ENCODE data around the gene WDPCP.
"Not testable (repeated sequence)": the region's sequence is repeated elsewhere in the genome, so short reads cannot be mapped to it uniquely, and the experiment has no call there.

WDPCP gene

GRCh38 chr2:63613391-63613901 is 25.2 kb upstream of the WDPCP start:
- no peaks in the 10 kb centered on the region for H3K27me3 ChIP-seq (ENCODE audit: control insufficient read depth in 1 of 2, insufficient read depth in 2 of 2, low read length in 2 of 2)
- H3K9me3 ChIP-seq (ENCODE audit: low read length) = no peaks in the 10 kb centered on the region
- H3K4me1 ChIP-seq (ENCODE audit: insufficient read depth, low read length) = no peaks in the 10 kb centered on the region
- H3K9ac ChIP-seq (ENCODE audit: low read length) = no peak overlapping the region
- no peak overlapping the region for H3K27ac ChIP-seq (ENCODE audit: low read depth, low read length)
- no peaks in the 10 kb centered on the region for H3K36me3 ChIP-seq (ENCODE audit: insufficient read depth, low read length)
- no peak overlapping the region for H3K4me3 ChIP-seq (ENCODE audit: low read depth in 1 of 2, low read length in 2 of 2)

- no peak overlapping the region for H3K27ac ChIP-seq (ENCODE audit: low read depth, low read length)
- H3K9me3 ChIP-seq (ENCODE audit: low read length) = no peaks in the 10 kb centered on the region
- H3K36me3 ChIP-seq (ENCODE audit: insufficient read depth, low read length) = peaks cover 17% of the 10 kb centered on the region
- no peak overlapping the region for H3K9ac ChIP-seq (ENCODE audit: low read length)
- H3K4me3 ChIP-seq (ENCODE audit: low read depth in 1 of 2, low read length in 2 of 2) = no peak overlapping the region
- H3K27me3 ChIP-seq (ENCODE audit: control insufficient read depth in 1 of 2, insufficient read depth in 2 of 2, low read length in 2 of 2) = no peaks in the 10 kb centered on the region
- H3K4me1 ChIP-seq (ENCODE audit: insufficient read depth, low read length) = no peaks in the 10 kb centered on the region
These were observed 22.2 kb upstream of the WDPCP start for GRCh38 chr2:63610525-63610924.

- H3K36me3 ChIP-seq (ENCODE audit: insufficient read depth, low read length) = peaks cover 29% of the 10 kb centered on the region
- not testable (repeated sequence) for H3K27ac ChIP-seq (ENCODE audit: low read depth, low read length); H3K27me3 ChIP-seq (ENCODE audit: control insufficient read depth in 1 of 2, insufficient read depth in 2 of 2, low read length in 2 of 2)
These were observed 20.6 kb upstream of the WDPCP start for GRCh38 chr2:63608865-63609264.

GRCh38 chr2:63604666-63605065 is 16.4 kb upstream of the WDPCP start:
- peaks cover 44% of the 10 kb centered on the region for H3K36me3 ChIP-seq (ENCODE audit: insufficient read depth, low read length)
- H3K27me3 ChIP-seq (ENCODE audit: control insufficient read depth in 1 of 2, insufficient read depth in 2 of 2, low read length in 2 of 2) = no peaks in the 10 kb centered on the region
- no peak overlapping the region for H3K9ac ChIP-seq (ENCODE audit: low read length)

More at GRCh38 chr2:63608865-63609264, 20.6 kb upstream of the WDPCP start:
- H3K4me1 ChIP-seq (ENCODE audit: insufficient read depth, low read length); H3K4me3 ChIP-seq (ENCODE audit: low read depth in 1 of 2, low read length in 2 of 2); H3K9me3 ChIP-seq (ENCODE audit: low read length); H3K9ac ChIP-seq (ENCODE audit: low read length): not testable (repeated sequence)

GRCh38 chr2:63600881-63601460 is 12.7 kb upstream of the WDPCP start:
- Histone ChIP-seq H3K9ac (ENCODE audit: low read length) (no peak overlapping the region), H3K27ac (ENCODE audit: low read depth, low read length) (no peak overlapping the region), H3K27me3 (ENCODE audit: control insufficient read depth in 1 of 2, insufficient read depth in 2 of 2, low read length in 2 of 2) (no peaks in the 10 kb centered on the region), H3K9me3 (ENCODE audit: low read length) (no peaks in the 10 kb centered on the region), H3K36me3 (ENCODE audit: insufficient read depth, low read length) (peaks cover 31% of the 10 kb centered on the region), H3K4me1 (ENCODE audit: insufficient read depth, low read length) (no peaks in the 10 kb centered on the region), H3K4me3 (ENCODE audit: low read depth in 1 of 2, low read length in 2 of 2) (no peak overlapping the region)

More at GRCh38 chr2:63604666-63605065, 16.4 kb upstream of the WDPCP start:
- H3K4me3 ChIP-seq (ENCODE audit: low read depth in 1 of 2, low read length in 2 of 2) = no peak overlapping the region
- H3K27ac ChIP-seq (ENCODE audit: low read depth, low read length) = no peak overlapping the region
- no peaks in the 10 kb centered on the region for H3K4me1 ChIP-seq (ENCODE audit: insufficient read depth, low read length)
- H3K9me3 ChIP-seq (ENCODE audit: low read length) = no peaks in the 10 kb centered on the region

- H3K27me3 ChIP-seq (ENCODE audit: control insufficient read depth in 1 of 2, insufficient read depth in 2 of 2, low read length in 2 of 2) = no peaks in the 10 kb centered on the region
- no peak overlapping the region for H3K9ac ChIP-seq (ENCODE audit: low read length)
- no peak overlapping the region for H3K27ac ChIP-seq (ENCODE audit: low read depth, low read length)
- no peaks in the 10 kb centered on the region for H3K9me3 ChIP-seq (ENCODE audit: low read length)
- peaks cover 33% of the 10 kb centered on the region for H3K36me3 ChIP-seq (ENCODE audit: insufficient read depth, low read length)
- H3K4me1 ChIP-seq (ENCODE audit: insufficient read depth, low read length) = peaks cover 13% of the 10 kb centered on the region
- no peak overlapping the region for H3K4me3 ChIP-seq (ENCODE audit: low read depth in 1 of 2, low read length in 2 of 2)
These were observed 10.7 kb upstream of the WDPCP start for GRCh38 chr2:63598981-63599380.

GRCh38 chr2:63596401-63596883 is 8.2 kb upstream of the WDPCP start:
- H3K27ac ChIP-seq (ENCODE audit: low read depth, low read length) = no peak overlapping the region
- H3K36me3 ChIP-seq (ENCODE audit: insufficient read depth, low read length) = peaks cover 34% of the 10 kb centered on the region
- H3K9me3 ChIP-seq (ENCODE audit: low read length) = no peaks in the 10 kb centered on the region
- no peak overlapping the region for H3K9ac ChIP-seq (ENCODE audit: low read length)
- H3K27me3 ChIP-seq (ENCODE audit: control insufficient read depth in 1 of 2, insufficient read depth in 2 of 2, low read length in 2 of 2) = no peaks in the 10 kb centered on the region
- H3K4me1 ChIP-seq (ENCODE audit: insufficient read depth, low read length) = peaks cover 22% of the 10 kb centered on the region
- no peak overlapping the region for H3K4me3 ChIP-seq (ENCODE audit: low read depth in 1 of 2, low read length in 2 of 2)

GRCh38 chr2:63594660-63595059 is 6.4 kb upstream of the WDPCP start:
- H3K4me3 ChIP-seq (ENCODE audit: low read depth in 1 of 2, low read length in 2 of 2) = no peak overlapping the region
- H3K27me3 ChIP-seq (ENCODE audit: control insufficient read depth in 1 of 2, insufficient read depth in 2 of 2, low read length in 2 of 2) = no peaks in the 10 kb centered on the region
- peaks cover 19% of the 10 kb centered on the region for H3K36me3 ChIP-seq (ENCODE audit: insufficient read depth, low read length)
- no peak overlapping the region for H3K9ac ChIP-seq (ENCODE audit: low read length)
- no peaks in the 10 kb centered on the region for H3K9me3 ChIP-seq (ENCODE audit: low read length)
- peaks cover 39% of the 10 kb centered on the region for H3K4me1 ChIP-seq (ENCODE audit: insufficient read depth, low read length)
- no peak overlapping the region for H3K27ac ChIP-seq (ENCODE audit: low read depth, low read length)

- H3K9me3 ChIP-seq (ENCODE audit: low read length) = no peaks in the 10 kb centered on the region
- H3K9ac ChIP-seq (ENCODE audit: low read length) = no peak overlapping the region
- H3K27me3 ChIP-seq (ENCODE audit: control insufficient read depth in 1 of 2, insufficient read depth in 2 of 2, low read length in 2 of 2) = no peaks in the 10 kb centered on the region
- H3K27ac ChIP-seq (ENCODE audit: low read depth, low read length) = peak overlapping the region; percentile 91
- H3K4me1 ChIP-seq (ENCODE audit: insufficient read depth, low read length) = peaks cover 47% of the 10 kb centered on the region
- H3K36me3 ChIP-seq (ENCODE audit: insufficient read depth, low read length) = peaks cover 19% of the 10 kb centered on the region
- no peak overlapping the region for H3K4me3 ChIP-seq (ENCODE audit: low read depth in 1 of 2, low read length in 2 of 2)
These were observed 3.4 kb upstream of the WDPCP start for GRCh38 chr2:63591566-63592175.

GRCh38 chr2:63590626-63591408 is 2.5 kb upstream of the WDPCP start:
- Histone ChIP-seq H3K4me3 (ENCODE audit: low read depth in 1 of 2, low read length in 2 of 2) (no peak overlapping the region), H3K27me3 (ENCODE audit: control insufficient read depth in 1 of 2, insufficient read depth in 2 of 2, low read length in 2 of 2) (no peaks in the 10 kb centered on the region), H3K9me3 (ENCODE audit: low read length) (no peaks in the 10 kb centered on the region), H3K4me1 (ENCODE audit: insufficient read depth, low read length) (peaks cover 47% of the 10 kb centered on the region), H3K27ac (ENCODE audit: low read depth, low read length) (peak overlapping the region; percentile 91), H3K36me3 (ENCODE audit: insufficient read depth, low read length) (peaks cover 18% of the 10 kb centered on the region), H3K9ac (ENCODE audit: low read length) (no peak overlapping the region)

GRCh38 chr2:63589148-63589958 is 1.1 kb upstream of the WDPCP start:
- Histone ChIP-seq H3K27me3 (ENCODE audit: control insufficient read depth in 1 of 2, insufficient read depth in 2 of 2, low read length in 2 of 2) (no peaks in the 10 kb centered on the region), H3K9me3 (ENCODE audit: low read length) (no peaks in the 10 kb centered on the region), H3K36me3 (ENCODE audit: insufficient read depth, low read length) (peaks cover 4% of the 10 kb centered on the region), H3K9ac (ENCODE audit: low read length) (peak overlapping the region; percentile 71), H3K27ac (ENCODE audit: low read depth, low read length) (peak overlapping the region; percentile 91), H3K4me1 (ENCODE audit: insufficient read depth, low read length) (peaks cover 38% of the 10 kb centered on the region), H3K4me3 (ENCODE audit: low read depth in 1 of 2, low read length in 2 of 2) (peak overlapping the region; percentile 63 to 80)
